Left lung (tissue), 10 donors: ENCODE data around the gene OTUD3. TPM values are rescaled to one million over a fixed set of nuclear protein-coding genes. Genes with fewer than 3 reads are reported as not detected.
A peak's percentile ranks its signal among the peaks of the same experiment; 100 is the strongest.

Source experiments
- ATAC-seq: fragments of 200-7000 bp; cut with Tn5 transposase; one replicate; pipeline ENCODE4 v1.9.1; 2020; ENCODE audit warnings: moderate library complexity
- DNase-seq, 4 donors: peaks; one replicate each; pipeline ENCODE4 v3.0.0-alpha.2; 2013 to 2020
- H3K27ac ChIP-seq, 2 donors: fragments of 200-600 bp; sonication (generic) in 1 of 2; one replicate each; pipeline versions ENCODE4 v1.5.0 to v1.8.0; 2020 to 2021
- H3K27me3 ChIP-seq, 2 donors: fragments of 200-600 bp; sonication (generic) in 1 of 2; one replicate each; pipeline versions ENCODE4 v1.5.0 to v1.8.0; 2020 to 2021
- H3K36me3 ChIP-seq, 2 donors: fragments of 200-600 bp; sonication (generic) in 1 of 2; one replicate each; pipeline versions ENCODE4 v1.5.0 to v1.8.0; 2020 to 2021
- H3K4me1 ChIP-seq, 2 donors: fragments of 200-600 bp; one replicate each; pipeline ENCODE4 v1.8.0; 2021
- H3K4me3 ChIP-seq, 2 donors: fragments of 200-600 bp; sonication (generic) in 1 of 2; one replicate each; pipeline versions ENCODE4 v1.5.0 to v1.8.0; 2020 to 2021; ENCODE audit warnings: mild to moderate bottlenecking in 1 of 2
- H3K9me3 ChIP-seq, 2 donors: fragments of 200-600 bp; sonication (generic) in 1 of 2; one replicate each; pipeline versions ENCODE4 v1.5.0 to v1.8.0; 2020 to 2021
- CTCF ChIP-seq, 2 donors: fragments of 200-600 bp; sonication (generic) in 1 of 2; IDR thresholded peaks; one replicate each; pipeline versions ENCODE4 v1.5.0 to v1.8.0; 2021; ENCODE audit warnings: antibody characterized with exemption in 2 of 2
- intact Hi-C, 2 donors: fragments of 100-400 bp; cut with DNase I; formaldehyde crosslinking; loops; one replicate each; pipeline versions ENCODE4 v1.11.2 to v1.14.2; 2022
- polyA plus RNA-seq, 6 donors: library from polyadenylated mRNA; unstranded; fragments of 120-200 nt; gene quantifications; one replicate each; pipeline ENCODE4 v1.2.1, GENCODE V29; 2013; ENCODE audit not compliant: insufficient read length in 6 of 6
- total RNA-seq, 2 donors: library from RNA; stranded (reverse); fragmentation: NEBNext Ultra II Directional; extraction: Animal tissue kit (Norgen Biotek cat#: 25700); gene quantifications; one replicate each; pipeline ENCODE4 v1.2.1, GENCODE V29; 2021
- donor health status: DM: no; HTN: yes; CAD: no.
- donor health status: DM: no; HTN: no; CAD: no.

The OTUD3 gene
- total and polyA plus RNA-seq, 8 donors, result 9.8 to 52.2 (median 29.0) TPM

DNA sequence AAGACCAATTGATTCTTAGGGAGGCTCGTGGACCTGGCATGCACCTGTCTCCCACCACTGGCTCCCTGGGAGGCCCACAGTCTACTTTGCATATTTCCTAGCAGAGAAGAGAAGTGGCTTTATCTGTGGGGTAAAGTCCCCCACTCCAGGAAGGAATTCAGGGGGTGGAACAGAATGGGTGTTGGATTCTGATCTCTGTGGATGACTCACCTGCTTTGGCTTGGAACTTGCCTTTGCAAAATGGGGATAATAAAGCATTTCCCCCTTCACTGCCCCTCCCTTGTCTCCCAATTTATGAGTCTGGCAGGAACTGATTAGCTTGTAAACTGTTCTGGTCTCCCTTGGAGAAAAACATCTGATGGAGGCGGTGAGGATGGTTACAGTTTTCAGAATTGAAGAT lies 21.2 kb upstream of the OTUD3 start:
- Histone ChIP-seq H3K27me3 (peaks cover 0 to 23% of the 10 kb centered on the region in 2 donors), H3K36me3 (no peaks in the 10 kb centered on the region), H3K27ac (no peak overlapping the region), H3K4me3 (no peak overlapping the region), H3K4me1 (no peaks in the 10 kb centered on the region), H3K9me3 (peaks cover 0 to 4% of the 10 kb centered on the region in 2 donors)
- DNase-seq (no peak), ATAC-seq (peak; percentile 14)
- no peak for TF ChIP-seq CTCF (IDR thresholded peaks at IDR 0.05)
- intact Hi-C loops, result no loop called here

DNA sequence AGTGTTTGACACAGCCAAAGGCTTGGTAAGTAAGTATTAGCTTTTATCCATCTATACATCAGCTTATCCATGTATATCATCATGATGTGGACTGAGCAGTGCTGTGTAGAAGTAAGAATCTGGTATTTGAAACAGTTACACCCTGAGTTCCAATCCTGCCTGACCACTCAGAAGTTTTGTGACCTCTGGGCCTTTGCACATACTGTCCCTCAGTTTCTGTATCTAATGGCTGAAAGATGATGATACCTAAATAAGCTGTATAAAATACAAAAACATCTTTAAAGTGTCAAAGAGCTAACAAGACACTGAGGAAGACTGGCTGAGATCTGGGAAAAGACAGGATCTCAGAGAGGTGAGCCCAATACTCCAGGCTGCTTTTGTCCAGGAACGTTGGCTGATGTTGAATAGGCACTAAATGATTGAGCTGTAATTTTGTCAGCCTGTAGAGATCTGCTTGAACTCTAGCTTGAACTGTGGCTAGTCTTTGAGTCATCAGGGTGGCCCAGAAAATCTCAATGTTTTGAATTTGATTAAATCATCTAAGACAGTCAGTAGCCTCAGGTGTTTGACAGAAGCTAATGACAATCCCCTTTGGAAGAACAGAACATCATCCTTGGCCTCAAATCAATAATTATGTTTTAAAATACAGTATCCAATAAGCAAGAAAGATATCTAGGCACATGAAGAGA lies 20.2 kb upstream of the OTUD3 start:
- ATAC-seq (no peak), DNase-seq (no peak)
- Histone ChIP-seq H3K4me3 (no peak overlapping the region), H3K36me3 (no peaks in the 10 kb centered on the region), H3K9me3 (peaks cover 0 to 4% of the 10 kb centered on the region in 2 donors), H3K27me3 (peaks cover 0 to 32% of the 10 kb centered on the region in 2 donors), H3K4me1 (no peaks in the 10 kb centered on the region), H3K27ac (no peak overlapping the region)
- TF ChIP-seq CTCF (IDR thresholded peaks at IDR 0.05), result no peak
- intact Hi-C loops, result no loop called here

DNA sequence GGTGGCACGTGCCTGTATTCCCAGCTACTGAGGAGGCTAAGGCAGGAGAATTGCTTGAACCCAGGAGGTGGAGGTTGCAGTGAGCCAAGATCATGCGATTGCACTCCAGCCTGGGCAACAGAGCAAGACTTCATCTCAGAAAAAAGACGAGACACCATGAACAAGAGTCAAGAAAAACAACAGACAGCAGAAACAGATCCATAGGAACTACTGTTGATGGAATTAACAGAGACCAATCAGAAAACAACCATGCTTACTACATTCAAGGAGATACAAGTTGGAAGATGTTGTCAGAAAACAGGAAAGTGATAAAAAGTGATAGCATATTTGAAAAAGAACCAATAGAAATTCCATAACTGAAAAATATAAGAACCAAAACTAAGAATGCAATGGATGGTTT lies 19.3 kb upstream of the OTUD3 start:
- Histone ChIP-seq H3K36me3 (no peaks in the 10 kb centered on the region), H3K9me3 (peaks cover 0 to 4% of the 10 kb centered on the region in 2 donors), H3K4me3 (no peak overlapping the region), H3K4me1 (no peaks in the 10 kb centered on the region), H3K27ac (no peak overlapping the region), H3K27me3 (peaks cover 0 to 40% of the 10 kb centered on the region in 2 donors)
- ATAC-seq (no peak), DNase-seq (no peak)
- no peak for TF ChIP-seq CTCF (IDR thresholded peaks at IDR 0.05)
- intact Hi-C loops, result no loop called here

- H3K4me1 ChIP-seq, result no peaks in the 10 kb centered on the region
- H3K4me3 ChIP-seq, result no peak overlapping the region
- ATAC-seq, result no peak
- peaks cover 0 to 47% of the 10 kb centered on the region in 2 donors for H3K27me3 ChIP-seq
- no peak overlapping the region for H3K27ac ChIP-seq
- no peak for TF ChIP-seq CTCF (IDR thresholded peaks at IDR 0.05)
- intact Hi-C loops, result no loop called here
- no peaks in the 10 kb centered on the region for H3K36me3 ChIP-seq
- DNase-seq, result no peak
- peaks cover 0 to 4% of the 10 kb centered on the region in 2 donors for H3K9me3 ChIP-seq
Observed at GRCh38 chr1:19864570-19865160, 17.5 kb upstream of the OTUD3 start.

DNA sequence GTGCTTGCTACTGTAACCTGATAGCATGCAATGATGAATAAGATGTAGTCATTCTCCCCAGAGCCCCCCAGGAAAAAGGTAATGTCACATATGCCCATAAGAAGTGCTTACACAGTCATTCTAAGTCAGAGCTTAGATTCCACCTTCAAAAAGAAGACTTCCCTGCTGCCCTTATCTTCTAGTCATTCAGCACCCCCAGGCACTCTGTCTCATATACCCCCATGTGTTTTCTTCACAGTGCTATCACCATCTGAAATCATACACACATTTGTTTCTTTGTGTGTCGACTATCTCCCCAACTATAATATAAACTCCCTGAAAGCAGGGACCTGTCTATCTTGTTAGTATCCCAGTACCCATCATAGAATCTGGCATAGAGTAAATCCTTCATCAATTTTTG lies 16.2 kb upstream of the OTUD3 start:
- DNase-seq (no peak), ATAC-seq (no peak)
- Histone ChIP-seq H3K9me3 (peaks cover 0 to 4% of the 10 kb centered on the region in 2 donors), H3K4me1 (no peaks in the 10 kb centered on the region), H3K27me3 (peaks cover 0 to 47% of the 10 kb centered on the region in 2 donors), H3K27ac (no peak overlapping the region), H3K36me3 (no peaks in the 10 kb centered on the region), H3K4me3 (no peak overlapping the region)
- intact Hi-C loops, result no loop called here
- TF ChIP-seq CTCF (IDR thresholded peaks at IDR 0.05), result no peak
